Left renal pelvis (tissue), 4 donors: Measurements from ENCODE around the gene TERC. TPM values are rescaled to one million over a fixed set of nuclear protein-coding genes. Genes with fewer than 3 reads are reported as not detected.

Source experiments
- polyA plus RNA-seq, 4 donors: library from polyadenylated mRNA; unstranded; fragments of 120-200 nt; gene quantifications; one replicate each; pipeline ENCODE4 v1.2.1, GENCODE V29; 2013; ENCODE audit not compliant: insufficient read length in 4 of 4

The TERC gene
- polyA plus RNA-seq, 4 donors = 0.59 TPM; not detected in 3

Other genes with a start within 250 kb of the TERC start
- gene MECOM, start 101.3 kb downstream of the TERC start, polyA plus RNA-seq = 100 to 1,000 TPM; 125 to 224 (median 186) TPM
- gene ACTRT3, start 4.5 kb upstream of the TERC start, polyA plus RNA-seq = 1 to 10 TPM; 3.4 to 5.3 (median 3.9) TPM
- 10 to 100 TPM; 27.9 to 38.5 (median 31.0) TPM for gene MYNN, start 8.3 kb upstream of the TERC start, polyA plus RNA-seq
- under 1 TPM; 0.10 to 0.50 (median 0.18) TPM for gene LRRIQ4, start 47.8 kb upstream of the TERC start, polyA plus RNA-seq
- 10 to 100 TPM in 3 of 4 donors, 1 to 10 TPM in 1; 8.1 to 16.7 (median 14.2) TPM for gene LRRC34, start 47.8 kb upstream of the TERC start, polyA plus RNA-seq
- under 1 TPM; 0.07 to 0.32 (median 0.19) TPM for gene LRRC31, start 104.9 kb upstream of the TERC start, polyA plus RNA-seq
- not detected for gene SAMD7, start 146.5 kb upstream of the TERC start, polyA plus RNA-seq
- 100 to 1,000 TPM; 159 to 200 (median 183) TPM for gene SEC62, start 201.7 kb upstream of the TERC start, polyA plus RNA-seq